Measurements from ENCODE around the gene STRA8.

Gene STRA8

GRCh38 chr7:135270577-135271254, 37.1 kb downstream of the STRA8 start:
- DNase-seq, result no peak

- DNase-seq, result no peak
Observed at GRCh38 chr7:135271255-135271615, 37.6 kb downstream of the STRA8 start.

GRCh38 chr7:135272303-135272702, 38.7 kb downstream of the STRA8 start:
- DNase-seq, result no peak

- DNase-seq, result no peak
Observed at GRCh38 chr7:135273581-135273980, 39.9 kb downstream of the STRA8 start.

- DNase-seq, result peak; percentile 71
Observed at GRCh38 chr7:135274495-135275268, 41.0 kb downstream of the STRA8 start.

- no peak for DNase-seq
Observed at GRCh38 chr7:135275971-135276580, 42.4 kb downstream of the STRA8 start.

- no peak for DNase-seq
Observed at GRCh38 chr7:135277161-135277560, 43.5 kb downstream of the STRA8 start.

GRCh38 chr7:135281363-135281949, 47.8 kb downstream of the STRA8 start:
- DNase-seq, result peak; percentile 84

- DNase-seq, result no peak
Observed at GRCh38 chr7:135282561-135283254, 49.1 kb downstream of the STRA8 start.

- DNase-seq, result no peak
Observed at GRCh38 chr7:135283959-135284638, 50.5 kb downstream of the STRA8 start.

GRCh38 chr7:135285547-135286233, 52.1 kb downstream of the STRA8 start:
- DNase-seq, result no peak

GRCh38 chr7:135286876-135287275, 53.2 kb downstream of the STRA8 start:
- no peak for DNase-seq

- no peak for DNase-seq
Observed at GRCh38 chr7:135290594-135290993, 57.0 kb downstream of the STRA8 start.

- DNase-seq, result no peak
Observed at GRCh38 chr7:135291809-135292253, 58.2 kb downstream of the STRA8 start.

- DNase-seq, result no peak
Observed at GRCh38 chr7:135299235-135299634, 65.6 kb downstream of the STRA8 start.

GRCh38 chr7:135300913-135301765, 67.5 kb downstream of the STRA8 start:
- no peak for DNase-seq

All from CD4-positive, alpha-beta T cell treated with Interleukin-21 for 1 hour (primary cell).